SK-N-SH (cell line): ENCODE data around the gene MINDY4.

ENCODE experiments used
- CTCF ChIP-seq: fragments of 200-600 bp; sonication (generic); IDR thresholded peaks from 2 replicates; pipeline ENCODE4 v1.6.1; 2017; ENCODE audit warnings: antibody characterized with exemption, mild to moderate bottlenecking, moderate library complexity
- POLR2AphosphoS5 ChIP-seq: IDR thresholded peaks from 2 replicates; pipeline ENCODE4 v1.6.1; 2012; ENCODE audit warnings: low read depth, low read length
- REST ChIP-seq: IDR thresholded peaks from 2 replicates; pipeline ENCODE4 v1.6.1; 2012; ENCODE audit warnings: mild to moderate bottlenecking, low read depth, low read length, moderate library complexity
- RFX5 ChIP-seq: IDR thresholded peaks from 2 replicates; pipeline ENCODE4 v1.6.1; 2012; ENCODE audit warnings: mild to moderate bottlenecking, improper control_type of control experiment, low read length
- USF2 ChIP-seq: fragments of 150-350 bp; IDR thresholded peaks from 2 replicates; pipeline ENCODE4 v1.6.1; 2017; ENCODE audit warnings: antibody characterized with exemption, low read length, low read depth, borderline replicate concordance

- TF ChIP-seq CTCF (no peak), RFX5 (no peak), REST (no peak), POLR2AphosphoS5 (no peak), USF2 (no peak)
Observed at GRCh38 chr7:30723776-30724175, 47.4 kb upstream of the MINDY4 start.
